Neuronal stem cell (in vitro differentiated cells): ENCODE results near the gene CCDC144A.
"Not testable (repeated sequence)": the region's sequence is repeated elsewhere in the genome, so short reads cannot be mapped to it uniquely, and the experiment has no call there.

Experiments used
- DNase-seq: peaks from one replicate; pipeline ENCODE4 v3.0.0-alpha.2; 2013; ENCODE audit warnings: low spot score
- H2AFZ ChIP-seq: one replicate; pipeline ENCODE4 v1.6.1; 2013; ENCODE audit warnings: mild to moderate bottlenecking, low read length, inconsistent platforms
- H2AK5ac ChIP-seq: 2 replicates; pipeline ENCODE4 v1.6.1; 2013; ENCODE audit warnings: low read depth, mild to moderate bottlenecking, inconsistent platforms, low read length, moderate library complexity, mixed read lengths
- H2BK120ac ChIP-seq: 2 replicates; pipeline ENCODE4 v1.6.1; 2013; ENCODE audit warnings: low read depth, mild to moderate bottlenecking, inconsistent platforms, low read length, moderate library complexity, mixed read lengths
- H2BK12ac ChIP-seq: one replicate; pipeline ENCODE4 v1.6.1; 2013; ENCODE audit warnings: low read length, inconsistent platforms
- H2BK15ac ChIP-seq: 2 replicates; pipeline ENCODE4 v1.6.1; 2013; ENCODE audit warnings: mild to moderate bottlenecking, low read length, inconsistent platforms, mixed read lengths
- H2BK5ac ChIP-seq: one replicate; pipeline ENCODE4 v1.6.1; 2013; ENCODE audit warnings: inconsistent platforms, mild to moderate bottlenecking, low read length, moderate library complexity
- H3K14ac ChIP-seq: one replicate; pipeline ENCODE4 v1.6.1; 2013; ENCODE audit warnings: low read length, inconsistent platforms
- H3K18ac ChIP-seq: 2 replicates; pipeline ENCODE4 v1.6.1; 2013; ENCODE audit warnings: low read length, inconsistent platforms
- H3K23ac ChIP-seq: 2 replicates; pipeline ENCODE4 v1.6.1; 2013; ENCODE audit warnings: low read depth, mild to moderate bottlenecking, mixed read lengths, low read length, inconsistent platforms; ENCODE audit not compliant: poor library complexity
- H3K27ac ChIP-seq: replicated peaks from 3 replicates; pipeline ENCODE4 v1.5.1; 2013; ENCODE audit warnings: low read length, inconsistent platforms
- H3K27me3 ChIP-seq, 3 experiments: 2 replicates each; pipeline ENCODE4 v1.6.1; 2013; ENCODE audit warnings: low read length in 3 of 3, mild to moderate bottlenecking in 2 of 3, inconsistent platforms in 1 of 3, low read depth in 1 of 3, mixed read lengths in 1 of 3, moderate library complexity in 1 of 3; ENCODE audit not compliant: control insufficient read depth in 3 of 3, insufficient read depth in 3 of 3
- H3K36me3 ChIP-seq, 2 donors: replicated peaks in 1 of 2; 2 replicates each; pipeline ENCODE4 v1.6.1; 2013; ENCODE audit warnings: low read length in 2 of 2; ENCODE audit not compliant: control insufficient read depth in 2 of 2, insufficient read depth in 2 of 2
- H3K4ac ChIP-seq: 2 replicates; pipeline ENCODE4 v1.6.1; 2013; ENCODE audit warnings: inconsistent platforms, mild to moderate bottlenecking, low read length, moderate library complexity
- H3K4me1 ChIP-seq, 2 donors: 1 replicate in 1 of 2; 2 replicates in 1 of 2; pipeline ENCODE4 v1.6.1; 2013; ENCODE audit warnings: low read length in 2 of 2, low read depth in 1 of 2; ENCODE audit not compliant: control insufficient read depth in 2 of 2, insufficient read depth in 1 of 2
- H3K4me2 ChIP-seq: one replicate; pipeline ENCODE4 v1.6.1; 2013; ENCODE audit warnings: mild to moderate bottlenecking, low read length, inconsistent platforms; ENCODE audit not compliant: insufficient read depth, poor library complexity, severe bottlenecking
- H3K4me3 ChIP-seq, 2 donors: 2 replicates each; pipeline ENCODE4 v1.5.1; 2013; ENCODE audit warnings: low read length in 2 of 2, mild to moderate bottlenecking in 2 of 2, inconsistent platforms in 1 of 2, moderate library complexity in 1 of 2
- H3K79me1 ChIP-seq: one replicate; pipeline ENCODE4 v1.6.1; 2013; ENCODE audit warnings: low read depth, mild to moderate bottlenecking, inconsistent platforms, low read length, moderate library complexity
- H3K9ac ChIP-seq: one replicate; pipeline ENCODE4 v1.6.1; 2013; ENCODE audit warnings: mild to moderate bottlenecking, low read depth, low read length, inconsistent platforms; ENCODE audit not compliant: poor library complexity
- H3K9me3 ChIP-seq, 2 donors: replicated peaks in 1 of 2; 2 replicates each; pipeline versions ENCODE3 to v1.6.1; 2013; ENCODE audit warnings: low read length in 2 of 2, mild to moderate bottlenecking in 2 of 2, inconsistent platforms in 1 of 2, low read depth in 1 of 2, mixed read lengths in 1 of 2, moderate library complexity in 1 of 2; ENCODE audit not compliant: control insufficient read depth in 2 of 2, insufficient read depth in 1 of 2
- H4K8ac ChIP-seq: one replicate; pipeline ENCODE4 v1.6.1; 2013; ENCODE audit warnings: low read depth, mild to moderate bottlenecking, inconsistent platforms, low read length, moderate library complexity
- H4K91ac ChIP-seq: one replicate; pipeline ENCODE4 v1.6.1; 2013; ENCODE audit warnings: low read length, low read depth, mild to moderate bottlenecking, inconsistent platforms; ENCODE audit not compliant: poor library complexity
- WGBS, 2 donors: extraction: QIAGEN DNeasy Blood & Tissue Kit; methylation state at CpG; one replicate each; pipeline ENCODE4 v1.1.7; 2013; ENCODE audit warnings: missing lambda C conversion rate in 2 of 2, mixed read lengths in 1 of 2; ENCODE audit not compliant: insufficient read length in 2 of 2, insufficient replicate concordance in 1 of 2; ENCODE audit errors: extremely low coverage in 2 of 2; 5-methylcytosine and 5-hydroxymethylcytosine counted together

Gene CCDC144A

GRCh38 chr17:16653367-16654041 lies 36.5 kb upstream of the CCDC144A start, which contains the start of gene ZNF624:
TSS of gene ZNF624 (minus strand) at chr17:16653850.
- H3K4ac ChIP-seq = no peak within 1 kb of the TSS
- H3K79me1 ChIP-seq = no peaks in the 10 kb centered on the region
- peaks cover 1 to 2% of the 10 kb centered on the region in 2 donors for H3K4me1 ChIP-seq
- no peak within 1 kb of the TSS for H4K91ac ChIP-seq
- no peak within 1 kb of the TSS for H2AK5ac ChIP-seq
- no peak within 1 kb of the TSS for H2BK15ac ChIP-seq
- H3K36me3 ChIP-seq = peaks cover 0 to 20% of the 10 kb centered on the region in 2 donors
- H3K4me2 ChIP-seq = peak within 1 kb of the TSS; percentile 64
- peak within 1 kb of the TSS; percentile 89 for H3K18ac ChIP-seq
- no peak within 1 kb of the TSS for H4K8ac ChIP-seq
- H3K9ac ChIP-seq = peak within 1 kb of the TSS; percentile 91
- WGBS, 2 donors = no CpG with 5 or more reads among the region's 55 CpGs
- H3K23ac ChIP-seq = peak within 1 kb of the TSS; percentile 20
- H3K9me3 ChIP-seq = peaks cover 0 to 8% of the 10 kb centered on the region in 2 donors
- H2AFZ ChIP-seq = peak within 1 kb of the TSS; percentile 97
- peak within 1 kb of the TSS; percentile 87 for H3K27ac ChIP-seq
- DNase-seq = peak; percentile 91
- no peak within 1 kb of the TSS for H2BK5ac ChIP-seq
- peak within 1 kb of the TSS; percentile 84 to 87 for H3K4me3 ChIP-seq
- no peak within 1 kb of the TSS for H2BK12ac ChIP-seq
- no peak within 1 kb of the TSS for H3K14ac ChIP-seq
- no peak within 1 kb of the TSS for H2BK120ac ChIP-seq
- no peaks in the 10 kb centered on the region for H3K27me3 ChIP-seq

- no peak overlapping the region for H3K4me3 ChIP-seq
- no peak overlapping the region for H2AFZ ChIP-seq
- H3K18ac ChIP-seq = no peak overlapping the region
- no peaks in the 10 kb centered on the region for H3K4me1 ChIP-seq
- no peak overlapping the region for H3K23ac ChIP-seq
- H3K4ac ChIP-seq = no peak overlapping the region
- H3K9ac ChIP-seq = no peak overlapping the region
- H2AK5ac ChIP-seq = no peak overlapping the region
- no peak overlapping the region for H3K4me2 ChIP-seq
- H3K79me1 ChIP-seq = no peaks in the 10 kb centered on the region
- no peak overlapping the region for H3K27ac ChIP-seq
- no peak overlapping the region for H4K8ac ChIP-seq
- DNase-seq = no peak
- no peaks in the 10 kb centered on the region for H3K36me3 ChIP-seq
- H4K91ac ChIP-seq = no peak overlapping the region
- peaks cover 0 to 8% (median 0%) of the 10 kb centered on the region in 3 experiments for H3K27me3 ChIP-seq
- H2BK5ac ChIP-seq = no peak overlapping the region
- no peaks in the 10 kb centered on the region for H3K9me3 ChIP-seq
- H2BK12ac ChIP-seq = no peak overlapping the region
- H2BK15ac ChIP-seq = no peak overlapping the region
- H3K14ac ChIP-seq = no peak overlapping the region
- H2BK120ac ChIP-seq = no peak overlapping the region
Observed at GRCh38 chr17:16661217-16661616, 28.8 kb upstream of the CCDC144A start.

GRCh38 chr17:16662936-16663335 lies 27.1 kb upstream of the CCDC144A start:
- Histone ChIP-seq H2BK120ac (no peak overlapping the region), H2AK5ac (no peak overlapping the region), H2BK12ac (no peak overlapping the region), H2AFZ (no peak overlapping the region), H3K14ac (no peak overlapping the region), H3K79me1 (no peaks in the 10 kb centered on the region), H3K36me3 (no peaks in the 10 kb centered on the region), H3K4me3 (no peak overlapping the region), H2BK15ac (no peak overlapping the region), H4K8ac (no peak overlapping the region), H4K91ac (no peak overlapping the region), H2BK5ac (no peak overlapping the region), H3K4me2 (no peak overlapping the region), H3K4me1 (no peaks in the 10 kb centered on the region), H3K9me3 (no peaks in the 10 kb centered on the region), H3K4ac (no peak overlapping the region), H3K27ac (no peak overlapping the region), H3K9ac (no peak overlapping the region), H3K18ac (no peak overlapping the region), H3K27me3 (peaks cover 0 to 12% (median 0%) of the 10 kb centered on the region in 3 experiments), H3K23ac (no peak overlapping the region)
- WGBS, 2 donors = no CpG with 5 or more reads among the region's 1 CpG
- no peak for DNase-seq

- not testable (repeated sequence) for H3K79me1 ChIP-seq, H2BK15ac ChIP-seq, H3K27ac ChIP-seq, H3K36me3 ChIP-seq, H3K9me3 ChIP-seq, H2BK5ac ChIP-seq, H3K4ac ChIP-seq, H3K18ac ChIP-seq, H3K23ac ChIP-seq, H3K4me1 ChIP-seq, H4K91ac ChIP-seq, DNase-seq, H2BK12ac ChIP-seq, H2BK120ac ChIP-seq, H3K14ac ChIP-seq, H2AK5ac ChIP-seq, H4K8ac ChIP-seq
- Histone ChIP-seq H3K27me3 (peaks cover 0 to 22% (median 0%) of the 10 kb centered on the region in 3 experiments), H3K4me3 (peak overlapping the region in 1 of 2 donors; percentile 75), H3K9ac (peak overlapping the region; percentile 21), H3K4me2 (peak overlapping the region; percentile 77), H2AFZ (peak overlapping the region; percentile 80)
- no CpG with 5 or more reads among the region's 24 CpGs for WGBS, 2 donors
Observed at GRCh38 chr17:16666553-16666906, 23.5 kb upstream of the CCDC144A start.
